CD4-positive, alpha-beta T cell treated with Interleukin-10 for 1 hour (primary cell): ENCODE results near the gene ABCD1.
"Not testable (repeated sequence)": the region's sequence is repeated elsewhere in the genome, so short reads cannot be mapped to it uniquely, and the experiment has no call there.

Source experiments
- DNase-seq: peaks from one replicate; pipeline ENCODE4 v3.0.0-alpha.2; 2020

ABCD1 gene

DNA sequence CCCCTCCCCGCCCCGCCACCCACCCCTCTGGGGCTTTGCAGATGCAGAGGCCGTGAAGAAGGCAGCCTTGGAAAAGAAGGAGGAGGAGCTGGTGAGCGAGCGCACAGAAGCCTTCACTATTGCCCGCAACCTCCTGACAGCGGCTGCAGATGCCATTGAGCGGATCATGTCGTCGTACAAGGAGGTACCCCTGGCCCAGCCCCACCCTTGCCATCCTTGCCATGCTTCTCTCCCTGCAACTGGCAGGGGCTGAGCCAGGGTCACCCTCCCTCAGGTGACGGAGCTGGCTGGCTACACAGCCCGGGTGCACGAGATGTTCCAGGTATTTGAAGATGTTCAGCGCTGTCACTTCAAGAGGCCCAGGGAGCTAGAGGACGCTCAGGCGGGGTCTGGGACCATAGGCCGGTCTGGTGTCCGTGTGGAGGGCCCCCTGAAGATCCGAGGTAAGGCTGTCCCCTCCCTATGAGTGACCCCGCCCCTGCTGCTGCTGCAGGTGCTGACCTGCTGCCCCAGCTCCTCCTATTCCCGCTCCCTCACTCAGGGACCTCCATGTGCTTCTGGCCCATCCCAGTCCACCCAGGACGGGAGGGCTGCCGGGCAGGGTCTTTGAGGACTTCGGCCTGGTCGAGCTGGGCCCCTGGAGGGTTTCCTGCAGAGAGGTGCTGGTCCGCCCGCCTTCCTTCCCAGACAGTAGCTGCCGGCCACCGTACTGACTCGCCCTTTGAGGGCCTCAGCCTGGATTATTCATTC lies 11.6 kb downstream of the ABCD1 start:
- no peak for DNase-seq

DNA sequence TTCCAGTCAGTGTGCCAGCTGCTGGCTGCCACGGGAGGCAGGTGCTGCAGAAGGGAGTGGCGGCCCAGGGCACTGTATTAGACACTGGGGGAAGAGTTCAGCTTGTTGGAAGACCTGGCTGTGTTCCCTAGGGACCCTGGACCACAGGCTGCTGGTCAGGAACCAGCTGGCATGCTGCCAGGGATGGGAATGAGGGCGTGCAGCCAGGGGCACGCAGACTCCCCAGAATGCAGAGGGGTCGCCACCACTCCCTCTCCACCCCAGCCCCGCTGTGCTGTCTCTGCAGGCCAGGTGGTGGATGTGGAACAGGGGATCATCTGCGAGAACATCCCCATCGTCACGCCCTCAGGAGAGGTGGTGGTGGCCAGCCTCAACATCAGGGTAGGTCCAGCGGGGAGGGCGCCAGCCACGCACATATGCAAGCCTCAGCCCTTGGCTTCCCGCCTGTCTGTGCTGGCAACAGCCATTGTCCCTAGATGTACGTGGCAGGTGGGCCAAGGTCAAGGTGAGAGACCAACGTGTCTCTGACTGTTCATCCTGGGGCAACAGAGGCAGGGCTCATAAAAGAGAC lies 12.3 kb downstream of the ABCD1 start:
- no peak for DNase-seq

DNA sequence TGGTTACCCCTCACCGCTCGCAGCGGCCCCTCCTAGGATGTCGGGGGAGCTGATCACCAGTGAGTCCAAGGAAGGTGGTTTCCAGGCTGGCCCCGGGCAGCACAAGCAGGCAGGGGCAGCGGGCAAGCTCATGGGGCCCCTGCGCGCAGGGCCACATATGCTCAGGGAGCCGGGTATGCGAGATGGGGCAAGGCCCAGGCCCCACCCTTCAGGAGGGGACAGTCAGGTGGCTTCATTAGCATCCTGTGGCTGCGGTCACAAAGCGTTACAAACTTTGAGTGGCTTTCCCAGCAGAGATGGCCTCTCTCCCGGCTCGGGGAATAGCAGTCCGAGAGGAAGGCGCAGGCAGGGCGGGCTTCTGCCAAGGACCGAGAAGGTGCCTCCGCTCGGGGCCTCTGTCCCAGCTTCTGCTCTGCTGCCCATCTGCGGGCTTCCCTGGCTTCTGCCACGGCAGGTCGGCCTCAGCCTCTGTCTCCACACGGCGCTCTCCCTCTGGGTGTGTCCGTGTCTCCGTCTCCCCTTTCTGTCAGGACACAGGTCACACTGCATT lies 13.5 kb downstream of the ABCD1 start:
- no peak for DNase-seq

DNA sequence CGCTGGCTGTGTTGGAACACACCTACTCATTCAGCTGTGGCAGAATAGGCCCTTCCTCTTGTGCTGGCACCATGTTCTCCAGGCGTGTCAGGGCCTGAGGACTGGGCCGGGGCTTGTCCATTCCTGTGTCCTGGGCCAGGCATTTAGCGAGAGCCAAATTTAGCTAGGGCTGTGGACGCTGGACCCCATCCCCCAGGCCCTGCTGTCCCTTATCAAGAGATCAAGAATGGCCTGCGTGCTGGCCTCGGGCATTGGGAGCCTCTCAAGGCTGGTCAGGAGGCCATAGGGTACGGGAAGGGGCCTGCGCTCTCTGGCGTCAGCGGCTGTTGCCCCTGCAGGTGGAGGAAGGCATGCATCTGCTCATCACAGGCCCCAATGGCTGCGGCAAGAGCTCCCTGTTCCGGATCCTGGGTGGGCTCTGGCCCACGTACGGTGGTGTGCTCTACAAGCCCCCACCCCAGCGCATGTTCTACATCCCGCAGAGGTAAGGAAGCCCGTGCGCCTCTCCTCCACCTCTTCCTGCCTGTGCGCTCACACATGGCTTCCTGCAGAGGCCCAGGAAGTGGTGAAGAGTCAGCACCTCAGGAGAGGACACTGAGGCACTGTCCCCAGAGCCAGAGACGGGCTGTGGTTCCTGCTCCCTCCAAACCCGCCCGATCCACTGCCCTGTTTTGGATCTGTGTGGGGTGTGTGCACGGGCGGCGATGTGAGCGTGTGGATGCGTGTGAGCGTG lies 15.3 kb downstream of the ABCD1 start:
- DNase-seq: no peak

DNA sequence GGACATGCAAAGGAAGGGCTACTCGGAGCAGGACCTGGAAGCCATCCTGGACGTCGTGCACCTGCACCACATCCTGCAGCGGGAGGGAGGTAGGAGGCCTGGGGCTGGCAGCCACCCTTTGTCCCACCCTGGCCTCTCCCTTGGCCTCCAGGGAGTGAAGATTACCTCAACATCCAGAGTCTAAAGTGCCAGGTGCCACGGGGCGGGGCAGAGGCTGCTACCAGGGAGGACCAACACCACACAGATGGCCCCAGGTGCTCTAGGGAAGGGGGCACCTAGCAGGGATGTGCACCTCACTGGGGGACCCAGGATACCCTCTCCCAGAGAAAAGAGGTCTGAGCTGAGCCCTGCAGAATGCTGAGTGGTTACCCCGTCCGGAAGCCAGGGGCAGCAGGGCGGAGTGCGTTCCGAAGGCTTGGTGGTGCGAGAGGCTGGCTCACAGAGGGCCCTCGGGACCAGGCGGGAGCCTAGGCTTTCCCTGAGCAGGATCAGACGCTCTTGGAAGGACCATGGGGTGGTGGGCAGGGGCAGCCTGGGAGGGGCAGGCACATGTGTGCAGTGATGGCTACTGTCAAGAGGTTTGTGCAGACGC lies 16.1 kb downstream of the ABCD1 start:
- no peak for DNase-seq

DNA sequence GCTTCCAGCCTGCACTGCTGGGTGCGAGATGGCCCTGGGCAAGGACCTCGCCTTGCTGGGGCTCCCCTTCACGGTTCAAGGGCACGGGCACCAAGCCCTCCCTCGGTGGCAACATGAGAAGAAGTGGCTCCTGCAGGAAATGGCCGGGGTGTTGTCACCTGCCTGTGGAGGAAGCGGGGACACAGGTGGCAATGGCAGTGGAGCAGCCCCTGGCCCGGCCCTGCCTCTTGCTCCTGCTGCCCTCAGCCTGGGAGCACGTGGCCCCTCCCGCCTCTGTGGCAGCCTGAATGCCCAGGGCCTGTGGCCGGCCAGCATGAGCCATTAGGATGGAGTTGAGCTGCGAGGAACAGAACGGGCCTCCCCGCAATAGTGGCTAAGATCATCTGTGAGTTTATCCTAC lies 16.8 kb downstream of the ABCD1 start:
- DNase-seq: no peak

DNA sequence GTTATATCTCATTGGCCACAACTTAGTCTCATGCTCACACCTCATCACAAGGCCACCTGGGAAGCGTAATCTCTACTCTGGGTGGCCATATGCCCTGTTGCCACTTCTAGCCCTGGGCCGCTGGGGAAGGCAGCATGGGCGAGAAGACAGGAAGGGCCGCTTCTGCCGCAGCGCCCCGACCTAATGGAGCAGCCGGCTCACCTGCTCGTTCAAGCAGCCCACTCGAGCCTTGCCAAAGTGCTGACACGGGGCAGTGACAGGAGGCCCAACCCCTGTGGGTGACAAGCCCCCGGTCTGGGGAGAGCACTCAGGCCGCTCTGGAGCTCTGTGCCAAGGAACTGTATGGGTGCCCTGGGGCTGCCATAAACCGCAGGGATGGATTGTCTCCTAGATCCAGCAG lies 17.5 kb downstream of the ABCD1 start:
- DNase-seq: not testable (repeated sequence)

DNA sequence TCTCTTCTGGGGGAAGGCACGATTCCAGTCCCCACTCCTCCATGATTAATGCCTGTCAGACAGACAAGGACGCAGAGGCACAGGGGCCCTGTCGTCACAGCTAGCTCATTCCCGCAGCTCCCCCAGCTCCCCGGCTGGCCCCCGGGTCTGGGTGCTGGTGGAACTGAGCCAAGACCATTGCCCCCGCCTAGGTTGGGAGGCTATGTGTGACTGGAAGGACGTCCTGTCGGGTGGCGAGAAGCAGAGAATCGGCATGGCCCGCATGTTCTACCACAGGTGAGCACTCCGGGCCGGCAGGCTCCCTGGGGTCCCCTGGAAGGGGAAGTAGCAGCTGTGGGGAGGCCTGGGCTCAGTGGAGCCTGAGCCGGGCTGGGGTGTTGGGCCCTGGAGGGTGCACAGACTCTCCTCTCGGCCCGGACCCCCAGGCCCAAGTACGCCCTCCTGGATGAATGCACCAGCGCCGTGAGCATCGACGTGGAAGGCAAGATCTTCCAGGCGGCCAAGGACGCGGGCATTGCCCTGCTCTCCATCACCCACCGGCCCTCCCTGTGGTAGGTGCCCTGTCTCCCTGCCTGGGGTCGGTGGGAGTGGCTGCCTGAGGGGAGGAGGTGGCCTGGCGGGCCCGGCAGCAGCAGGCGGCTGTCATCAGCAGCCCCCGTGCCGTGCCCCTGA lies 18.3 kb downstream of the ABCD1 start:
- DNase-seq: not testable (repeated sequence)

DNA sequence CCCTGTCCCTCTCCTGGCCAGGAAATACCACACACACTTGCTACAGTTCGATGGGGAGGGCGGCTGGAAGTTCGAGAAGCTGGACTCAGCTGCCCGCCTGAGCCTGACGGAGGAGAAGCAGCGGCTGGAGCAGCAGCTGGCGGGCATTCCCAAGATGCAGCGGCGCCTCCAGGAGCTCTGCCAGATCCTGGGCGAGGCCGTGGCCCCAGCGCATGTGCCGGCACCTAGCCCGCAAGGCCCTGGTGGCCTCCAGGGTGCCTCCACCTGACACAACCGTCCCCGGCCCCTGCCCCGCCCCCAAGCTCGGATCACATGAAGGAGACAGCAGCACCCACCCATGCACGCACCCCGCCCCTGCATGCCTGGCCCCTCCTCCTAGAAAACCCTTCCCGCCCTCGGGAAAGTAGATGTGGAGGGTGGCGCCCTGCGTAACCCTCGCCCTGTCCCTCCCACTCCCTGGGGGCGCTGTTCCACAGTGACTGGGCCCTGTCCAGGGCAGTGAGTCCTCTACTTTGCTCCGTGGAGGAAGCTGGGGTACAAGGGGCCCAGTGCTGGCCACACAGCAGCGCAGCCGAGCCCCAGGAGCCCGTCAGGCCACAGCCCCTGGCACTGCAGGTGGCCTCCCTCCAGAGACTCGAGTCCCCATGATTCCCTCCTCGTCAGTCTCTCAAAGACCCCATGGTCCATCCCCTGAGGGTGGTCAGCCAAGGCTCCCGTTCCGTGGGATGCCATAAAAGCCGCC lies 19.0 kb downstream of the ABCD1 start:
- DNase-seq: not testable (repeated sequence)

DNA sequence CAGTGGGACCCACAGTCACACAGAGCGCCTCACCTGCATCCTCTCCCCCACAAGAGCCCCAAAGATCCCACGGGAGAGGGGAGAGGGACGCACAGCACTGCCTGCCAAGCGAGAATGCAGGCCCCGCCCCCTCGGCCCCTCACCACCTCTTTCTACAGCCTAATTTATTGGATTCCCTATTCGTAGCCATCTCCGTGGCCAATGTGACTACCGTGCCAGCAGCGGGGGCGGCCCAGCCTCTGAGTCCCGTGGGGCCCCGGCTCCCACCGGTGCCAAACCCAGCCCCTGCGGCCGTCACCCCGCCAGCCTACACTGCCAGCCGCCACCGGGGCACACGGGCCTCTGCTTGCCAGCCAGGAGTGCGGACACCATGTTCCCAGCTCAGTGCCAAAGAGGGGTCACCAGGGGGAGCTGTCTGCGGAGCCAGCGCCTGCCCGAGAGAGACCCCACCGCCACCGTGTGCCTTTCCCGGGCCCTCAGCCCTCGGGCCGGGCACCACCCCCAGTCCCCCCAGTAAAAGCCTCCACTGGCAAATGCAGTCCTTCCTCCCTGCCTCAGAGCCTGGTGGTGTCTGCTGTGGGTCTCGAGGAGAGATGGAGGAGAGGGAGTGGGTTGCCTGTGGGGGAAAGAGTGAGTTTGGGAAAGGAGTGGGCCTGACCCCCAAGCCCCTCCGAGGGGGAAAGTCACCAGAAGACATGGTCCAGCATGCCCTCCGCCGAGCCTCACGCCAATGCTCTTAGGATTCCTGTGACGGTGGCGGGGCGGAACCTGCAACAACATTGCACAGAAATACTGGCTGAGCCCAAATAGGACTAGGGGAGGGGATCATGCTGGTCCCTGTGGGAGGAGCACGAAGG lies 19.8 kb downstream of the ABCD1 start:
- DNase-seq: no peak

DNA sequence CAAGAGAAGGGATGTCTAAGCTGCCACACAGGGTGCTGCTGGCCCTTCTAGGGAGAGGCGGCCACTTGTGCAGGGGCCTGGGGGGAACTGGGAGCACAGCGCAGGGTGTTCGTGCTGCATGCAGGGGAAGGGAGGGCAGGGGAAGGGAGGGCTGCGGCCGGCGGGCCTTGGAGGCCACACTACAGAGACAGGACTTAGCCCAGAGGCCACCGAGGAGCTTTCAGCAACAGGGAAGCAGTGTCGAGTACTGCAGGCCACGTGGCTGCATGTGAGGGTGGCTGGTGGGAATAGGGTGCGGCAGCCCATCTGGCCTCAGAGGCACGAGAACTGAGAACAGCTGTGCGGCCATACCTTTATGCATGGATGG lies 20.4 kb downstream of the ABCD1 start:
- not testable (repeated sequence) for DNase-seq

DNA sequence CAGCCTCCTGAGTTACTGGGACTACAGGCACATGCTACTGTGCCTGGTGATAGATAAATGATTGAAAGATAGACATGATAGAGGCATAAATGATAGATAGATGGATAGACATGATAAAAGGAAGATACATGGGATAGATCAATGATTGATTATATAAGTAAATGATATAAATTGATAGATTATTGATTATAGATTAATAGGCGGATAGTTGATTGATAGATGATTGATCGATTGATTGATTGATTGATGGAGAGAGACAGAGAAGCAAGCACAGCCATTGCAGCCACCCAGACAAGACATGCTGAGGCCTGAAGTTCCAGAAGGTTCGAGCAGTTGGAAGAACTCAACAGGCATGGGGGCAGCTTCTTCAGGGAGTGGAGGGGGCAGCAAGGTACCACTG lies 21.7 kb downstream of the ABCD1 start:
- DNase-seq: no peak

DNA sequence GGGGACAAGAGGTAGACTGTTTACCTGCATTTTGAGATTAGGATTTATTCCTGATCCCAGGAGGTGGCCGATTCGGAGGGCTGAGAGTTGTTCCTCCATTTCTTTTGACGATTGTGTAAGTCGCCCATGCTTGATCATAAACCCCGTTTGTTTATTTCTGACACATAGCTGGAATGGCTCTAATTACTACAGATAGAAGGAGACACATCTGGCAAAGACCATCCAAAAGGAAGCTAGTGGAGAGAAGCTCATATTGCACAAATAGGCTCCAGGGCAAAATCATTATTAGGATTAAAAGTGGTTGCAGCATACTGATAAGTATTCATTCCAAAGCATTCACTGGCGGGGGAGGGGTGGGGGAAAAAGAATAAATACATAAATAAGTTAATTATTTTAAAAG lies 22.3 kb downstream of the ABCD1 start:
- not testable (repeated sequence) for DNase-seq

DNA sequence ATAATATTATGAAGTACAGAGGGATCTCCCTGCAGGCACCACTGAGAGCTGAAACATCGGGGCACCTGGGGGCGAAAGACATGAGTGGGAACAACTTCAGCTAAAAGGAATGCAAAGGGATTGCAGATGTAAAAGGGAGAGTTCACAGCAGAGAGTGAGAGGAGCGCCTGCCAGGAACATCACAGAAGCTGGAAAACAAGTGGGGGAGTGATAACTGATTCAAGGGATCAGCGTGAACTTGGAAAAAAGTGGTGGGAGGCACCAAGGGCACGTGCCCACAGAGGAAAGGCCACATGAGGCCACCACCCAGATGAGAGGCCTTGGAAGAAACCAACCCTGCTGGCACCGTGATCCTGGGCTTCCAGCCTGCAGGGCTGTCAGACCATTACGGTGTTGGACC lies 24.4 kb downstream of the ABCD1 start:
- not testable (repeated sequence) for DNase-seq

DNA sequence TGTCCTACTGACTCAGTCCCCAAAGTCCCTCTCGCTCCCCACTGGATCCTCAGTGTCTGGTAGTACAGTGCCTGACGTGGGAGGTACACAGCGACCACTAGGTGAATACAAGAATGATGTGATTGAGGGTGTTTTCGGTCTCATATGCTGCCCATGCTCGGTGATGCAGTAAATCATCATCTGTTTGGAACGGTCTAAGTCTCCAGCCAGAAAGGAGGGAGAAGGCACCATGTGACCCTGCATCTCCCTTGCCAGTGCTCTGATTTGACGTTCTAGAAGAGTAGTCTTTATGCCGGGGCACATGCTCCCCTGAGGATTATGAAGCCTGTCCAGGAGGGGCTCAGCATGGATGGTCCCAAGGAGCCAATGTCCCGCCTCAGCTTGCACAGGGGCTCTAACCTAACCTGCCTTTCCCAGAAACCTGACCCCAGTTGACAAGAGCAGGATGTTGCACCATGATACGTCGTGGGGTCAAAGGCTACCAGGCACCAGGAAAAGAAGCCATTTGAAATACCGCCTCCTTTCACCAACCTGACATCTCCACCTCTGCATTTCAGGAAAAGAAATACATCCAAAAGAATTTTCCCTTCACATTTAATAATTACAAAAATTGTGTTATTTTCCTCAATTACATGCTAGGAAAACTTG lies 25.6 kb downstream of the ABCD1 start:
- no peak for DNase-seq

DNA sequence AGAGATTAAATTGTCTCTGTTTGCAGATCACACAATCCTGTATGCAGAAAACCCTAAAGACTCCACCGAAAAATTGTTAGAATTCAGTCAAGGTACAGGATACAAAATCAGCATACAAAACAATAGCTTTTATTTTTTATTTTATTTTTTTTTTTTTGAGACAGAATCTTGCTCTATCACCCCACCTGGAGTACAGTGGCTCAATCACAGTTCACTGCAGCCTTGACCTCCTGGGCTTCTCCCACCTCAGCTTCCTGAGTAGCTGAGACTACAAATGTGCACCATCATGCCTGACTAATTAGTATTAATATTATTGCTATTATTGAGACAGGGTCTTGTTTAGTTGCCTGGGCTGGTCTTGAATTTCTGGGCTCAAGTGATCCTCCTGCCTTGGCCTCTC lies 30.5 kb downstream of the ABCD1 start:
- no peak for DNase-seq

DNA sequence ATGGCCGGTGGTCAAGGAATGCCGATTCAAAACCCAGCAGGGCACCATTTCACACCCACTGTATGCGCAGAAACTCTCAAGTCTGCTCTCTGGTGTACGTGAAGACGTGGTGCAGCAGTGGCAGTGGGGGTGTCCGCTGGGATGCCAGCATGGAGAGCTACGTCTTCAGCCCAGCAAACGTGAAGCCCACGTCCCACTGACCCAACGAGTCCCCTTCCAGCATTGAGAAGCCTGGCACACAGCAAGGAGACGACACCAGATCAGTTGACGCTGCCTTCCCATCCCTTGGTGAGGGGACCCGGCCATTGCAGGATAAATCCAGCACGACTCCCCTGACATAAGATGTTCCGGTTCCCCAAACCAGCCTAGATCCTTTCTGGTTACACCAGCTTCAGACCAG lies 37.2 kb downstream of the ABCD1 start:
- no peak for DNase-seq

DNA sequence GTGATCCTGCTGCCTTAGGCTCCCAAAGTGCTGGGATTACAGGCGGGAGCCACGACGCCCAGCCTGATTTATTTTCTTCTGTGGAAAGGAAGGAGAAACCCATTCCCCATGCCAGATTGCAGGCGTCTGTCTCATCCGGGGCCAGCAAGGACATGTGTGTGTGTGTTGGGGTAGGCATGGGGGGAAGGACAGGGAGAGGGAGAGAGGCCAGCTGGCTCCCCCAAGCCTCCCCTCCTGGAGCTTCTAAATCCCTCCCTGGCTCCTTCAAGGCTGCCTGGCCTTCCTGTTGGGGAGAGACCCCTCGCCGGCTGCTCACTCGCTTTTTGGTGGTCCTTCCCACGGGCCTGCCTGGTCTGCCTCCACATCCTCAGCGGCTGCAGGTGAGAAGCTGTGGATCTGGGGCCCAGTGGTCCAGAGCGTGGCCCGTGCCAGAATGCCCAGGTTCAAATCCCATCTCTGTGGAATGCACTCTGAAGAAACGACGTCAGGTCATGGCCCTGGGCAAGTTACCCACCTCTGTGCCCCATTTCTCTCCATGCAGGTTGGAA lies 38.0 kb downstream of the ABCD1 start:
- no peak for DNase-seq

DNA sequence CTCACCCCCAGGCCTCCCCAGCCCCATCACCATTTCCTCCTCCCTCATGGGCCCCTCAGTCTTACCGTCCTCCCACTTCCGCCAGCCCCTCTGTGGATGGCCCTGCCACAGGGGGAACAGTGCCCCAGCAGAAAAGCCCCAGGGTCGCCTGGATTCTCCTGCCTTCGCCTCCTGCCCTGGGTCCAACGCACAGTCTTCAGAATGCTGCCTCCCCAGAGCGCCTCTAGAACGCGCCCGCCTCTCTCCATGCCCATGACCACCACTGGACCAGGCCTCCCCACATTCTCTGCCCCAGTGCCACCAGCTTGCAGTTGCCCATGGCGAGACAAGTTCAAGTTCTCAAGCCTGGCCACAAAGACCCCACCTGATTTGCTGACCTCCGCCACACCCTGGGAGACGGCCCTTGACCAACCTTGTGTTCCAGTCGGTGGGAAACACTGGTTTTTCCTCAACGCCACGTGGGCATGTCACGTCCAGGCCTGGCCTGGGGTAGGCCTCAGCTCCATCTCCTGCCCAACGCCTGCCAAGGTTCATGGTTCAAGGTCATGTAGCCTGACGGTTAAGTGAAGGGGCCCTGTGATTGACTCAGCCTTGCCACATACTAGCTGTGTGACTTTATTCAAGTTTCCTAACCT lies 38.8 kb downstream of the ABCD1 start:
- DNase-seq: no peak
